ENCODE results near the gene ADAMTS1.

ADAMTS1 gene

DNA sequence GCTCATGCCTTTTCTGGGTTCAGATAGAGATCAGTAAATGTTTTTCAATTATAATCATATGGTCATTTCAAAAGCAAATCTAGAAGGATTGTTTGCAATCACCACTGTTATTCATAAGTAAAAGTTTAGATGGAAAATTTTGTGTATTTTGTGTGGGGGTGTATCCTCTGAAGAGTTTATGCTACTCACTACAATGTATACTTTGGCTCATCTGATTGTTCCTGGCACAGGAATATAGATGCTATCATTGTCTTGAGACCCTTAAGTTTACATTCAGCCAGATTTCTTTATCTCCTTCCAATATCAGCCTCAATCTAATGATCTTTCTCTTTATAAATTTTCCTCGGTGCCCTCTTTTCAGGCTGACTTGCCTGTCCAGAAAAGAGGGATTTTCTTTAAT lies 33.0 kb downstream of the ADAMTS1 start:
- no peak for DNase-seq (ENCODE audit: low read depth)

- no peak for DNase-seq (ENCODE audit: low read depth)
Observed at GRCh38 chr21:26811482-26811881, 33.7 kb downstream of the ADAMTS1 start.

DNA sequence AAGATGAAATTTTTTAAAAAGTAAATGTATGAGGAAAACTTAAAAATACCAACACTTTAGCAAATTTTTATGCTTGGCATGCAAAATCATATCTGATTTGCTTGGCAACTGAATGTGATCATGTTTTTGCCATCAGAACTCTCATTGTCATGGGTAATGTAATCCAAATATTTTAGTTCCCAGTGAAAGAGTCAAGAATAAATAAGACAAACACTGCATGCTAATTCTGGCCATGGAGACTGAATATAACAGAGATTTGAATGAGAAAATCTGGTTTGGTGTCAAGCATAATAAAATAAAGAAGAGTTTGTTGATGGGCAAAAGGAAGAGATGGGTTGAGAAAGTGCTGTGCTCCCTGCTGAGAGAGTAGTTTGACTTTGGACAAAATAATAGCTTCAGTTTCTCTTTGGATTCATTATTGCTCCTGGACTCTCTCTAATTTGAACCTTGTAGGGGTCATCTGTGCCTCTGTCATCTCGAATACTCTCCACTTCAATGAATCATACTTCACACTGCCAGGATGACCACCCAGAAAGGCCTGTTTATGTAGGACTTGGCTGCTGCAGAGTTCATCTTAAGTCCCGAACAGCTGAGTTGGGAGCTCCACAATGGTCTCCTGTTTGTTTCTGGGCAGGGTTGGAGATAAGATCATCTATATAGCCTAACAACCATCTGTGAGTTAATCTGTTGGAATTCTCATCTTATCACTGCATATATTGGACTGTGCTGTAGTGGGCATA lies 34.4 kb downstream of the ADAMTS1 start:
- DNase-seq (ENCODE audit: low read depth) = no peak

GRCh38 chr21:26810266-26810665 lies 34.9 kb downstream of the ADAMTS1 start:
- no peak for DNase-seq (ENCODE audit: low read depth)

DNA sequence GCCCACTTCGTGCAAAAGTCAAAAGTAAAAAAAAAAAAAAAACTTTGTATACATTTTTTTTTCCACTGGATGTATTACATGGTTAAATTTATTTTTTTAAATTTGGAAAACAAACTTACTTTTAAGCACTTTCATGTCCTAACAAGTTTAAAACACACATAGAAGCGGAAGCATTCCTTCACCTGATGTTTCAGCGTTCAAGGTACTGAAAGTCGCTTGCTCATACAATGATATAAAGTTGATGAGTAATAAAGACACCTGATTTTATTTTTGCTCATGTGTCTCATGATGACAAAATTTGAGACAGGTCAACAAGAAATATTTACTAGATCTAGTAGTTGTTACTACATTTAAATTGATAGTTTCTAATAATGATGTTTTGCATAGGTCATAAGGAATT lies 35.5 kb downstream of the ADAMTS1 start:
- DNase-seq (ENCODE audit: low read depth) = no peak

GRCh38 chr21:26806801-26807295 lies 38.4 kb downstream of the ADAMTS1 start:
- no peak for DNase-seq (ENCODE audit: low read depth)

DNA sequence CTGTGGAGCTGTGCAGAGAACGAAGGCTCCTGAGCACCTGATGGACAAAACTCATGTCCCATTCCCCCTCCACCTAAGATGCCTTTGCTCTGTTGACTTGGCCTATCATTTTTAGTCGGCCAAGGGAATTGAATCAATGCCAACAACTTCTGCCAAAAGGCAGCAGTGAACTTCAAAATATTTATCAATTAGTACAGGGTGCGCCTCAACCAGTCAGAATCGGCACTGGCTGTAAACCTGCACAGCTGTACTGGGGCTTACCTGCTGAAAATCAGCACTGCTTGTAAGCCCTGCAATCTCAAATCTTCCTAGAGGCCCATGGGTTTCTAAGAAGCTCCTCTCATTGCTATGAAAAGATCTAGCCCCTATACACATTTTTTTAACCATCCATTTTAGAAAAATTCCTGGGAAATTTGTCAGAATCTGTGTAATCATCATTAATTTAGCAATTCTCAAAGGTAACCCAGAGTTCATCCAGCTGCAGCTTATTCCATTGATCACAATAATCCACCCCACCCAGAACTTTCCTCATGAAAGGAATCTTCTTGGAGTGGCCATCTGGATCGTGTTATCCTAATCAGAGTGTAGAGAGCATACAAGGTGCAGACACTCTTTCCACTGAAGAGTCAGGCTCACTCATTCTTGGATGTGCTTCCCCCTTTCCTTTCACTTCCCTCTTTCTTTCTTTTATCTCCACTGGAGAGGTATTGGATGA lies 40.2 kb downstream of the ADAMTS1 start:
- no peak for DNase-seq (ENCODE audit: low read depth)

GRCh38 chr21:26801498-26801897 lies 43.7 kb downstream of the ADAMTS1 start:
- no peak for DNase-seq (ENCODE audit: low read depth)

DNA sequence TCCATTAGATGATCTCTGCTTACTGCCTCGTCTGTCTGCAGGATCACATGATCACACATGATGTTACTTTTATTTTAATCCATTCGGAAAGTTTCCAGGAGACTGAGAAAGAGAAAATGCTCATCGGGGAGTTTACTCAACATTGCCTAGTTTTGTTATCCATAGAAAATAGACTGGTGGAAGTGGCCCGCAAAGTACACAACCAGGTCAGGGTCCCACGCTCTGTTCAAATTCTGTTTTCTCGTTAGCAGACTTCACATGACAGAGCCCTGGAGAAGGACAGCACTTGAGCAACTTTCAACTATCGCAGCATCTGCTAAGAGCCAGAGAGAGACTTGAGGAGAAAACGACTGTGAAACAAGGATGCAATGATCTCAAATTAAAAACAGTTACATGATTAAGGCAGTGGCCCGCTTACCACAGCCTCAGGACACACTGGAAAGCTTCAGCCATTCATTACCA lies 44.2 kb downstream of the ADAMTS1 start:
- DNase-seq (ENCODE audit: low read depth) = no peak

DNA sequence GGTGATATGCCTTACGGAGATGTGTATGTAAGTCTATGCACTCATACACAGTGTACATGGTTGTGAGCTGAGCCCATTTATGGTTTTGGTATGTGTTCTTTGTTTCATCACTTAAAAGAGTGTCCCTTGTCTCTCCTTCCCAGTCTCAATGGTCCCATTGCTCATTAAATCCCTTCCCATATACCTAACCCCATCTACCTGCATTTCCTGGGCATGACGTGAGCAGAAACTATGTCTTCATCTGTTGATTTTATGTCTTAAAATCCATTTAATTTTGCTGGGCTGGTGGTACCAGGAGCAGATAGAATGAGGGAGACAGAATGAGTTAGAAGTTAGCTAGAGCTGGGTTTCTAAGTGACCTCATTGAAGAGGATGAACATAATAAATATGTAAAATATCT lies 44.8 kb downstream of the ADAMTS1 start:
- no peak for DNase-seq (ENCODE audit: low read depth)

GRCh38 chr21:26800001-26800400 lies 45.2 kb downstream of the ADAMTS1 start:
- DNase-seq (ENCODE audit: low read depth) = no peak

GRCh38 chr21:26798856-26799751 lies 46.1 kb downstream of the ADAMTS1 start:
- DNase-seq (ENCODE audit: low read depth) = no peak

- DNase-seq (ENCODE audit: low read depth) = no peak
Observed at GRCh38 chr21:26797878-26798456, 47.2 kb downstream of the ADAMTS1 start.

- no peak for DNase-seq (ENCODE audit: low read depth)
Observed at GRCh38 chr21:26795866-26796329, 49.3 kb downstream of the ADAMTS1 start.

DNA sequence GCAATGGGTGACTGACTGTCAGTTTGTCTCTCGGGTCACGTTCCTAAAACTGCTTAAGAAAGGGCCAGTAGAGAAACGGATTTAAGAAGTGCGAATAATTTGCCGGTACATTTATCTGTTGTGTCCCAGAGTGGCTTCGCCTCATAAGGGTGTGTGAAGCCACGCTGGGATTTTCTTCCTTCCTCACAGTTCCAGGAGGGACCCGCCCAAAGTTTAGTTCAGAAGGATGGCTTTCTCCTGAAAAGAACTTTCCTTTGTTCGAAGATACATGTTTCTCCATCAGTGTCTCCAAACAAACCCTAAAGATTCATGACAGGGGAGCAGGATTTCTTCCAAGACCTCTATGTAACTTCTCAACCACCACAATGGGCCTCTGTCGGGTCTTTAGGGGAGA lies 49.8 kb downstream of the ADAMTS1 start:
- DNase-seq (ENCODE audit: low read depth) = no peak

GRCh38 chr21:26794597-26795411 lies 50.4 kb downstream of the ADAMTS1 start:
- DNase-seq (ENCODE audit: low read depth) = no peak

DNA sequence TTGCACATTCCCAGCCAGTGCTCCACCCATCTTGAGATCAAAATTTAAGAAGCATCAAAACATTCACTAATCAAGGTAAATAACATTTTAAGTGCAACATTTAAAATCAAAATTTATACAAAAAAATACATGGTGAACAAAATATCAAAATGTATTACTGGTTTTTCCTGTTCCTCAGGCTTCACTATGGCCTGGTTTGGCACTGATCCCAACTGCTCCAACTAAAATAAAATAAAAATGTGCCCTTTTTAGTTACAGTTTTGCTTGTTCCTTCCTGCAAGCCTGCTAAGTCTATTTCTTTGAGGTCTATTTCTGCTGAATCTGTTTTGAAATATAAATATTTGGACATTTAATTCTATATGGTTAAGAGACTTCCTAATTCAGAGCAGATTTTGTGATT lies 54.9 kb downstream of the ADAMTS1 start:
- no peak for DNase-seq (ENCODE audit: low read depth)

DNA sequence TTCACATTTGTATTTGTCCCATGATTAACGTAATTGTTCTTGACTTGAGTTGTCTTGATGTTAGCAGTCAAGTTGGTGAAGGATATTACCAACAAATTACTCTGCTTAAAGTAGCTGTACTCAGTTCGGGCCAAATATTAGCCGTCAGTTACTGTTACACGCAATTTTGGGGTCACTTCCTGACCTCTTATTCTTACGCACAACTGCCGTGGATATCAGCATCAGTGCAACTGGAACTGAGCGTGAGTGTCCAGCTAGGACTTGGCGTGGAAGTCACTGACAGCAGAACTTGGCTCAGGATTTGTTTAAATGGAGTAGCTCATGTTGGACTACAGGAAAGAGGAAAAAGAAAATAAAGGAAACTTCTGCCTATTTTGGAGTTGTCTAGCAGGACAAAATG lies 56.4 kb downstream of the ADAMTS1 start:
- DNase-seq (ENCODE audit: low read depth) = no peak

Measured in activated T-helper 1 cell treated with Interleukin-2 at 50 U/mL for 16 hours (primary cell).